Liver (tissue), 3 donors: ENCODE data around the gene PCBP2.

Experiments used
- ATF3 ChIP-seq: IDR thresholded peaks from 2 replicates; pipeline ENCODE4 v1.6.1; 2016; ENCODE audit warnings: antibody characterized with exemption
- CTCF ChIP-seq: fragments of 150-350 bp; IDR thresholded peaks from 2 replicates; pipeline ENCODE4 v1.5.1; 2017; ENCODE audit warnings: improper control_type of control experiment, low read depth, low read length; ENCODE audit not compliant: missing input control
- RAD21 ChIP-seq, 2 donors: IDR thresholded peaks; 2 replicates each; pipeline ENCODE4 v1.6.1; 2016; ENCODE audit warnings: antibody characterized with exemption in 2 of 2, mild to moderate bottlenecking in 2 of 2
- RXRA ChIP-seq, 2 donors: IDR thresholded peaks; 2 replicates each; pipeline ENCODE4 v1.6.1; 2017 to 2018; ENCODE audit warnings: antibody characterized with exemption in 2 of 2, mild to moderate bottlenecking in 1 of 2
- TAF1 ChIP-seq: conservative IDR thresholded peaks from 2 replicates; pipeline ENCODE4 v1.6.1; 2016; ENCODE audit warnings: antibody characterized with exemption, mild to moderate bottlenecking
- donor health status: healthy.
- donor health status: healthy.

GRCh38 chr12:53461059-53461458 is 9.2 kb downstream of the PCBP2 start:
- no peak for TF ChIP-seq ATF3
- TF ChIP-seq RXRA (IDR thresholded peaks at IDR 0.05), result peak in 1 of 2 donors; percentile 8
- TF ChIP-seq TAF1, result no peak
- no peak for TF ChIP-seq CTCF
- TF ChIP-seq RAD21 (IDR thresholded peaks at IDR 0.05), result no peak
